ENCODE measurements around the gene PCDHB5. TPM values are rescaled to one million over a fixed set of nuclear protein-coding genes. Genes with fewer than 3 reads are reported as not detected.
A peak's percentile ranks its signal among the peaks of the same experiment; 100 is the strongest.
"Not testable (repeated sequence)": the region's sequence is repeated elsewhere in the genome, so short reads cannot be mapped to it uniquely, and the experiment has no call there.

Gene PCDHB5
- total RNA-seq, 2 experiments from 2014 or later = not detected

GRCh38 chr5:141121985-141122384, 13.0 kb upstream of the PCDHB5 start:
- DNase-seq = no peak
- H3K9me3 Mint-ChIP-seq (ENCODE audit: insufficient read depth) = peaks cover 10% of the 10 kb centered on the region
- H3K27ac Mint-ChIP-seq = no peak overlapping the region
- ATAC-seq = no peak
- ChIA-PET POLR2A (no interaction called here), CTCF (no interaction called here)
- H3K4me3 Mint-ChIP-seq = no peak overlapping the region
- no peaks in the 10 kb centered on the region for H3K27me3 Mint-ChIP-seq (ENCODE audit: low read depth)
- H3K36me3 Mint-ChIP-seq (ENCODE audit: low read depth) = no peaks in the 10 kb centered on the region
- no peaks in the 10 kb centered on the region for H3K4me1 Mint-ChIP-seq (ENCODE audit: low read depth)

- H3K27ac Mint-ChIP-seq; DNase-seq; CTCF ChIA-PET; POLR2A ChIA-PET; H3K36me3 Mint-ChIP-seq (ENCODE audit: low read depth); H3K4me3 Mint-ChIP-seq; ATAC-seq; H3K9me3 Mint-ChIP-seq (ENCODE audit: insufficient read depth); H3K27me3 Mint-ChIP-seq (ENCODE audit: low read depth); H3K4me1 Mint-ChIP-seq (ENCODE audit: low read depth): not testable (repeated sequence)
These were observed 11.4 kb upstream of the PCDHB5 start for GRCh38 chr5:141123396-141124135.

GRCh38 chr5:141127305-141127704, 7.7 kb upstream of the PCDHB5 start:
- ATAC-seq (no peak), DNase-seq (no peak)
- POLR2A ChIA-PET = no interaction called here
- no peak overlapping the region for H3K27ac Mint-ChIP-seq
- no peaks in the 10 kb centered on the region for H3K4me1 Mint-ChIP-seq (ENCODE audit: low read depth)
- H3K9me3 Mint-ChIP-seq (ENCODE audit: insufficient read depth) = peaks cover 6% of the 10 kb centered on the region
- CTCF ChIA-PET = no interaction called here
- no peak overlapping the region for H3K4me3 Mint-ChIP-seq
- H3K27me3 Mint-ChIP-seq (ENCODE audit: low read depth) = no peaks in the 10 kb centered on the region
- no peaks in the 10 kb centered on the region for H3K36me3 Mint-ChIP-seq (ENCODE audit: low read depth)

GRCh38 chr5:141135718-141136266, 786 bp downstream of the PCDHB5 start:
- peaks cover 2% of the 10 kb centered on the region for H3K36me3 Mint-ChIP-seq (ENCODE audit: low read depth)
- ChIA-PET POLR2A (no interaction called here), CTCF (no interaction called here)
- no peaks in the 10 kb centered on the region for H3K27me3 Mint-ChIP-seq (ENCODE audit: low read depth)
- ATAC-seq (no peak), DNase-seq (no peak)
- peaks cover 45% of the 10 kb centered on the region for H3K9me3 Mint-ChIP-seq (ENCODE audit: insufficient read depth)
- no peak overlapping the region for H3K27ac Mint-ChIP-seq
- no peaks in the 10 kb centered on the region for H3K4me1 Mint-ChIP-seq (ENCODE audit: low read depth)
- no peak overlapping the region for H3K4me3 Mint-ChIP-seq

- not testable (repeated sequence) for H3K4me1 Mint-ChIP-seq (ENCODE audit: low read depth)
These were observed 2.3 kb downstream of the PCDHB5 start for GRCh38 chr5:141137346-141137745.

GRCh38 chr5:141149812-141150211, 14.8 kb downstream of the PCDHB5 start, which contains the start of gene PCDHB6:
PCDHB6 (plus strand) TSS chr5:141150057; CDS start chr5:141150258, 201 bp downstream.
- no peak for ATAC-seq
- no peak within 1 kb of the TSS for H3K27ac Mint-ChIP-seq
- H3K36me3 Mint-ChIP-seq (ENCODE audit: low read depth) = peaks cover 5% of the 10 kb centered on the region
- no peaks in the 10 kb centered on the region for H3K27me3 Mint-ChIP-seq (ENCODE audit: low read depth)
- H3K4me3 Mint-ChIP-seq = no peak within 1 kb of the TSS
- ChIA-PET POLR2A (no interaction called here), CTCF (no interaction called here)
- peaks cover 16% of the 10 kb centered on the region for H3K9me3 Mint-ChIP-seq (ENCODE audit: insufficient read depth)
- DNase-seq = no peak
- no peaks in the 10 kb centered on the region for H3K4me1 Mint-ChIP-seq (ENCODE audit: low read depth)

More at GRCh38 chr5:141137346-141137745, 2.3 kb downstream of the PCDHB5 start:
- H3K27ac Mint-ChIP-seq; ATAC-seq; CTCF ChIA-PET; DNase-seq; H3K36me3 Mint-ChIP-seq (ENCODE audit: low read depth); H3K4me3 Mint-ChIP-seq; POLR2A ChIA-PET; H3K27me3 Mint-ChIP-seq (ENCODE audit: low read depth): not testable (repeated sequence)
- peaks cover 39% of the 10 kb centered on the region for H3K9me3 Mint-ChIP-seq (ENCODE audit: insufficient read depth)

GRCh38 chr5:141150224-141150992, 15.4 kb downstream of the PCDHB5 start:
- ChIA-PET CTCF (no interaction called here), POLR2A (no interaction called here)
- Mint-ChIP-seq H3K27me3 (ENCODE audit: low read depth) (no peaks in the 10 kb centered on the region), H3K36me3 (ENCODE audit: low read depth) (peaks cover 5% of the 10 kb centered on the region), H3K27ac (no peak overlapping the region), H3K9me3 (ENCODE audit: insufficient read depth) (peaks cover 16% of the 10 kb centered on the region), H3K4me3 (no peak overlapping the region), H3K4me1 (ENCODE audit: low read depth) (no peaks in the 10 kb centered on the region)
- no peak for DNase-seq
- ATAC-seq = no peak

- ChIA-PET CTCF (no interaction called here), POLR2A (no interaction called here)
- ATAC-seq (no peak), DNase-seq (no peak)
- Mint-ChIP-seq H3K27me3 (ENCODE audit: low read depth) (peaks cover under 1% of the 10 kb centered on the region), H3K9me3 (ENCODE audit: insufficient read depth) (peaks cover 18% of the 10 kb centered on the region), H3K36me3 (ENCODE audit: low read depth) (peaks cover 5% of the 10 kb centered on the region), H3K4me3 (no peak overlapping the region), H3K27ac (no peak overlapping the region), H3K4me1 (ENCODE audit: low read depth) (no peaks in the 10 kb centered on the region)
These were observed 16.0 kb downstream of the PCDHB5 start for GRCh38 chr5:141150993-141151325.

GRCh38 chr5:141151632-141152031, 16.6 kb downstream of the PCDHB5 start:
- H3K27me3 Mint-ChIP-seq (ENCODE audit: low read depth); H3K4me3 Mint-ChIP-seq; DNase-seq; POLR2A ChIA-PET; CTCF ChIA-PET; ATAC-seq; H3K36me3 Mint-ChIP-seq (ENCODE audit: low read depth); H3K4me1 Mint-ChIP-seq (ENCODE audit: low read depth): not testable (repeated sequence)
- Mint-ChIP-seq H3K27ac (peak overlapping the region; percentile 55), H3K9me3 (ENCODE audit: insufficient read depth) (peaks cover 25% of the 10 kb centered on the region)

GRCh38 chr5:141152096-141152495, 17.1 kb downstream of the PCDHB5 start:
- peaks cover 30% of the 10 kb centered on the region for H3K9me3 Mint-ChIP-seq (ENCODE audit: insufficient read depth)
- CTCF ChIA-PET; H3K36me3 Mint-ChIP-seq (ENCODE audit: low read depth); H3K27ac Mint-ChIP-seq; ATAC-seq; POLR2A ChIA-PET; H3K4me3 Mint-ChIP-seq; H3K4me1 Mint-ChIP-seq (ENCODE audit: low read depth); DNase-seq; H3K27me3 Mint-ChIP-seq (ENCODE audit: low read depth): not testable (repeated sequence)

GRCh38 chr5:141155540-141156374, 20.8 kb downstream of the PCDHB5 start:
- H3K27me3 Mint-ChIP-seq (ENCODE audit: low read depth) = peaks cover 3% of the 10 kb centered on the region
- no peak overlapping the region for H3K27ac Mint-ChIP-seq
- no peak overlapping the region for H3K4me3 Mint-ChIP-seq
- H3K9me3 Mint-ChIP-seq (ENCODE audit: insufficient read depth) = peaks cover 36% of the 10 kb centered on the region
- peaks cover 5% of the 10 kb centered on the region for H3K36me3 Mint-ChIP-seq (ENCODE audit: low read depth)
- CTCF ChIA-PET = no interaction called here
- ATAC-seq (no peak), DNase-seq (no peak)
- H3K4me1 Mint-ChIP-seq (ENCODE audit: low read depth) = no peaks in the 10 kb centered on the region
- POLR2A ChIA-PET = no interaction called here

GRCh38 chr5:141157356-141157755, 22.4 kb downstream of the PCDHB5 start:
- H3K4me3 Mint-ChIP-seq; DNase-seq; H3K27ac Mint-ChIP-seq; POLR2A ChIA-PET; H3K27me3 Mint-ChIP-seq (ENCODE audit: low read depth); ATAC-seq; H3K36me3 Mint-ChIP-seq (ENCODE audit: low read depth); H3K4me1 Mint-ChIP-seq (ENCODE audit: low read depth); CTCF ChIA-PET: not testable (repeated sequence)
- peaks cover 29% of the 10 kb centered on the region for H3K9me3 Mint-ChIP-seq (ENCODE audit: insufficient read depth)
